HG02623 (cell line): ENCODE measurements around the gene SLC9A1.

ENCODE experiments used
- ATAC-seq: cut with Tn5 transposase; IDR thresholded peaks from one replicate; pipeline ENCODE4 v1.9.1; 2021; ENCODE audit warnings: moderate library complexity; ENCODE audit not compliant: unreplicated experiment

The SLC9A1 gene

GRCh38 chr1:27152004-27152828 lies 2.7 kb downstream of the SLC9A1 start:
- no peak for ATAC-seq

- no peak for ATAC-seq
Observed at GRCh38 chr1:27150641-27151040, 4.3 kb downstream of the SLC9A1 start.

GRCh38 chr1:27150183-27150582 lies 4.7 kb downstream of the SLC9A1 start:
- ATAC-seq: no peak

- ATAC-seq: no peak
Observed at GRCh38 chr1:27149762-27150113, 5.2 kb downstream of the SLC9A1 start.

- ATAC-seq: no peak
Observed at GRCh38 chr1:27149084-27149761, 5.7 kb downstream of the SLC9A1 start.

- no peak for ATAC-seq
Observed at GRCh38 chr1:27148591-27148990, 6.3 kb downstream of the SLC9A1 start.

- ATAC-seq: no peak
Observed at GRCh38 chr1:27147842-27148518, 6.9 kb downstream of the SLC9A1 start.

- no peak for ATAC-seq
Observed at GRCh38 chr1:27145934-27146354, 9.0 kb downstream of the SLC9A1 start.

- no peak for ATAC-seq
Observed at GRCh38 chr1:27144920-27145661, 9.8 kb downstream of the SLC9A1 start.

- no peak for ATAC-seq
Observed at GRCh38 chr1:27144049-27144748, 10.7 kb downstream of the SLC9A1 start.

- ATAC-seq: no peak
Observed at GRCh38 chr1:27143401-27143800, 11.5 kb downstream of the SLC9A1 start.

GRCh38 chr1:27142464-27142863 lies 12.5 kb downstream of the SLC9A1 start:
- ATAC-seq: no peak

GRCh38 chr1:27141266-27142003 lies 13.5 kb downstream of the SLC9A1 start:
- no peak for ATAC-seq

GRCh38 chr1:27139980-27140379 lies 14.9 kb downstream of the SLC9A1 start:
- no peak for ATAC-seq

- ATAC-seq: no peak
Observed at GRCh38 chr1:27138927-27139326, 16.0 kb downstream of the SLC9A1 start.

- no peak for ATAC-seq
Observed at GRCh38 chr1:27138368-27138767, 16.6 kb downstream of the SLC9A1 start.

- ATAC-seq: no peak
Observed at GRCh38 chr1:27137544-27138075, 17.3 kb downstream of the SLC9A1 start.

GRCh38 chr1:27136998-27137542 lies 17.9 kb downstream of the SLC9A1 start:
- no peak for ATAC-seq

GRCh38 chr1:27136236-27136551 lies 18.7 kb downstream of the SLC9A1 start:
- no peak for ATAC-seq
